ENCODE measurements around the gene ALMS1. TPM values are rescaled to one million over a fixed set of nuclear protein-coding genes. Genes with fewer than 3 reads are reported as not detected.

ALMS1 gene
- total and polyA plus RNA-seq, 2 of the 8 experiments (the other 6 are each of a cell fraction or from before 2014, with no cell fraction given) = 21.8 to 45.6 TPM

DNA sequence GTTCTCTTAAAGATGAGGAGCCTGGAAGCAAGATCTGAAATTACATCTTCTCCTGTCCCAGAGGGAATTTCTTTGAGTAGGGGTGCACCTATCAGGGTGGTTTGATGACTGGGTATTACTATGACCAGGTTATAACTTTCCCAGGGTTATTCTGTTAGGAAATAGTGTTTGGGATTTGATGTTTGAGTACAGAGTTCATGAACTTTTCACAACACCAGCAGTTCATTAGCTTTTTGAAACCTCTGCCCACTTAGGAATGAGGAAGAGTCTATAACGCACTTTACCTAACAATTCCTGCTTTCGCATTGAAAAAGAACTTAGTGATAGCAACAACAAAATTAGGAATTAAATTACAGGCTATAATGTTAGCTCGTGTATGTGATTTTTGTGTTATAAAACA, 58.6 kb downstream of the ALMS1 start:
- no peaks in the 10 kb centered on the region; the same call in 1 of the 2 replicates for H3K79me1 ChIP-seq (ENCODE audit: low read depth, low read length)
- no peak overlapping the region for H3K56ac ChIP-seq (replicated peaks; ENCODE audit: insufficient read length, low read depth, low read length)
- no peaks in the 10 kb centered on the region for H3K23me2 ChIP-seq (ENCODE audit: low read depth, low read length)
- no peaks in the 10 kb centered on the region for H3K79me2 ChIP-seq (ENCODE audit: control insufficient read depth in 1 of 2, insufficient read depth in 2 of 2, low read length in 2 of 2)
- H2BK20ac ChIP-seq (ENCODE audit: low read length) = no peak overlapping the region
- peaks cover 3 to 25% (median 11%) of the 10 kb centered on the region in 4 experiments; a peak in 6 of 8 replicates for H3K36me3 ChIP-seq (ENCODE audit: control insufficient read depth in 2 of 4, insufficient read depth in 4 of 4, low read length in 3 of 4)
- H2AFZ ChIP-seq (ENCODE audit: low read length) = no peak overlapping the region
- CTCF ChIA-PET (ENCODE audit: partially characterized antibody) = no interaction called here
- no peak overlapping the region for H3K4me3 ChIP-seq (ENCODE audit: extremely low read depth in 1 of 4, insufficient read depth in 2 of 4, low read depth in 3 of 4, low read length in 4 of 4)
- POLR2A ChIA-PET (ENCODE audit: partially characterized antibody) = no interaction called here
- no peaks in the 10 kb centered on the region for H3K4me1 ChIP-seq (replicated peaks in 1 of 4; ENCODE audit: control insufficient read depth in 3 of 4, insufficient read depth in 4 of 4, low read length in 3 of 4)
- H3K4ac ChIP-seq (replicated peaks; ENCODE audit: insufficient read length, low read depth, low read length) = no peak overlapping the region
- no peak overlapping the region for H3K9ac ChIP-seq (replicated peaks in 1 of 4; ENCODE audit: extremely low read depth in 1 of 4, low read depth in 3 of 4, low read length in 3 of 4)
- peak; percentile 39 for FAIRE-seq
- TF ChIP-seq EGR1 (IDR thresholded peaks at IDR 0.05; ENCODE audit: borderline replicate concordance, low read depth, low read length) (no peak), FOSL1 (IDR thresholded peaks at IDR 0.05; ENCODE audit: insufficient read depth, low read depth, low read length) (no peak), SIN3A (conservative IDR thresholded peaks at IDR 0.05 in 1 of 2, IDR thresholded peaks at IDR 0.05 in 1 of 2; ENCODE audit: low read depth in 1 of 2, low read length in 2 of 2) (no peak), GTF2F1 (IDR thresholded peaks at IDR 0.05; ENCODE audit: borderline replicate concordance, low read depth, low read length) (no peak)
- no peak overlapping the region for H2BK15ac ChIP-seq (ENCODE audit: low read length)
- no peak overlapping the region for H2BK12ac ChIP-seq (ENCODE audit: low read depth, low read length)
- no peaks in the 10 kb centered on the region for H4K20me1 ChIP-seq (replicated peaks in 1 of 2; ENCODE audit: control insufficient read depth in 1 of 2, insufficient read depth in 2 of 2, low read length in 2 of 2)
- H2BK5ac ChIP-seq (ENCODE audit: low read depth, low read length) = no peak overlapping the region
- no peak overlapping the region for H2AK5ac ChIP-seq (ENCODE audit: low read depth, low read length)
- H3K18ac ChIP-seq (ENCODE audit: extremely low read depth, low read length) = no peak overlapping the region
- H3K14ac ChIP-seq (ENCODE audit: insufficient read length) = no peak overlapping the region
- H4K5ac ChIP-seq (ENCODE audit: insufficient read length, low read depth, low read length) = no peak overlapping the region
- no peaks in the 10 kb centered on the region for H3K27me3 ChIP-seq (replicated peaks in 1 of 4; ENCODE audit: control insufficient read depth in 3 of 4, extremely low read depth in 1 of 4, insufficient read depth in 3 of 4, low read length in 3 of 4)
- H3K27ac ChIP-seq (ENCODE audit: low read depth, low read length) = no peak overlapping the region
- no peak overlapping the region for H2BK120ac ChIP-seq (replicated peaks; ENCODE audit: low read depth, low read length)
- H3K23ac ChIP-seq (ENCODE audit: insufficient read length) = no peak overlapping the region
- H4K91ac ChIP-seq (replicated peaks; ENCODE audit: insufficient read length, low read length) = no peak overlapping the region
- H3K9me3 ChIP-seq (ENCODE audit: insufficient read depth in 2 of 2, low read depth in 1 of 2, low read length in 1 of 2) = no peaks in the 10 kb centered on the region
- no peak for DNase-seq (ENCODE audit: low read depth in 1 of 2, low spot score in 2 of 2)
- no peak overlapping the region for H3K4me2 ChIP-seq (ENCODE audit: insufficient read depth in 1 of 2, low read depth in 2 of 2, low read length in 2 of 2)
- WGBS, 2 experiments (ENCODE audit: extremely low coverage in 1 of 2, insufficient coverage in 1 of 2, insufficient read length in 1 of 2, insufficient replicate concordance in 2 of 2, low coverage in 1 of 2, low lambda C conversion rate in 2 of 2, missing lambda C conversion rate in 1 of 2) = 86% methylated on average over 3 of the region's 3 CpGs; no CpG with 5 or more reads in 1 of the 2 experiments
- no peak overlapping the region for H4K8ac ChIP-seq (ENCODE audit: extremely low read depth, insufficient read depth, low read length)
